T1000 (cell line): Measurements from ENCODE around the gene GSTM2.
"Not testable (repeated sequence)": the region's sequence is repeated elsewhere in the genome, so short reads cannot be mapped to it uniquely, and the experiment has no call there.

ENCODE experiments used
- DNase-seq: peaks from one replicate; lab custom pipeline; 2025; ENCODE audit warnings: mixed read lengths; lab: John Stamatoyannopoulos, UW

GSTM2 gene

DNA sequence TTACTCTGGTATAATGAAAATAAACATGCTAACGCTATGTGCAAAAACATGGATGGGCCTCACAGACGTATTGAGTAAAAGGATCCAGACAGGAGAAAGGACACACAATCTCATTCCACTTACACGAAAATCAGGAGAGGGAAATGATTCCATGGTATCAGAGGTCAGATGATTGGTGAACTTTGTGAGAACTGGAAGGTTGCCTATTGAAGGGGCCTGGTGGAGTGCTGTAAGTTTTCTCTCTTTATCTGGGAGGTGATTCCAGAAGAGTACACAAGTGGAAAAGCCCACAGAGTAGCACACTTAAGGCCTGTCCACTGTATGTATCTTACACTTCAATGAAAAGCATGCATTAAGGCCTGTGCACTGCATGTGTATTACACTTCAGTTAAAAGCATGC lies 9.6 kb downstream of the GSTM2 start:
- DNase-seq, result no peak

DNA sequence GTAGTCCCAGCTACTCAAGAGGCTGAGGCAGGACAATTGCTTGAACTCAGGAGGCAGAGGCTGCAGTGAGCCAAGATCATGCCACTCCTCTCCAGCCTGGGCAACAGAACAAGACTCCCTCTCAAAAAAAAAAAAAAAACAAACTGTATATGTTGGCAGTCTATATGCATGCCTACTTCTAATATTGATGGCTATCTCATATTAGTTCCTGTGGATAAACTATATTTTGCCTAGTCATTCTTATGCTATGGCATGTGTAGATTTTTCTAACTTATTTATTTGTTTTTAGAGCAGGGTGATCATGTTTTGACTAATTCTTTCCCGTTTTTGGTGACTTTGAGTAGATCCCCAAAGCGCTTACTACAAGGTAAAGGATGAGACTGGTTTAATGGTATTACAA lies 10.8 kb downstream of the GSTM2 start:
- not testable (repeated sequence) for DNase-seq

DNA sequence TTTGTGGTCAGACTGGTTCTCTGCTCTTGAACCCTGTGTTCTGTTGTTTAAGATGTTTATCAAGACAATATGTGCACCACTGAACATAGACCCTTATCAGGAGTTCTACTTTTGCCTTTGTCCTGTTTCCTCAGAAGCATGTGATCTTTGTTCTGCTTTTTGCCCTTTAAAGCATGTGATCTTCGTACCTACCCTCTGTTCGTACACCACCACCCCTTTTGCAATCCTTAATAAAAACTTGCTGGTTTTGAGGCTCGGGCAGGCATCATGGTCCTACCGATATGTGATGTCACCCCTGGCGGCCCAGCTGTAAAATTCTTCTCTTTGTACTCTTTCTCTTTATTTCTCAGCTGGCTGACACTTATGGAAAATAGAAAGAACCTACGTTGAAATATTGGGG lies 16.9 kb downstream of the GSTM2 start:
- DNase-seq, result not testable (repeated sequence)

DNA sequence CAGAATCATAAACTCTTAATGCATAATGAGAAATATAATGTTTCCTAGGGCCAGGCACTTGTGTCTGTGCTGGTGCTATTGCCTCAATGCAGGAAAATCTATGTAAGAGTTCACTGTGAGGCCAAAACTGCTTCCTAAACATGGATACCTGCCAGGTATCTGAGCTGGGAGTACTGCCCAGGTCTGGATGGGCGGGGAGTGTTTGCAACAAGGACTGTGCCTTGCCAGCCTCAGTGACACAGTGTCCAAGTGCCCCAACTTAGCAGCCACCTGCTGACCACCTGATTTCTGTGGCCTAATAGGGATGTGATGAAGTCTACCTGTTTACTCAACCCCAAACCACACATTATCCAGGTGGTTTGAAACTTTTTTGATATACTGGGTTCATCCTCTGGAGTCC lies 17.5 kb downstream of the GSTM2 start:
- not testable (repeated sequence) for DNase-seq

DNA sequence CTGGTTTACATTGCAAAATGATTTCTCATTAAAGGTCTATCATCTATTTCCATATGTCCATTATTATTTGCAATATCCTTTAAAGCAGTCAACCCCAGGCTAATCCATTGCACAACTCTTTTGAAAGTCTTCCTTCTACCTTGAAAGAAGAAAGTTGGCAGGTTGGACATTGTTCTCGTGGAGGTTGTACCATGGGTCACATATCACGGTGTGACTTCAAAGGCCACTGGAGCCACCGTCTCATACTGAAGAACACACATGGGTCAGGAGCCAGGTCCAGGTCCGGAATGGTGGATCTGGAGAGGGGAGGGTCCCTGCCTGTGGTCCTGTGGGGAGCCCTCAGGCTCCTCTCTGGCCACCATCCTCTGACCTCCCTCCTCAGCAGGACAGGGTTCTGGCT lies 18.0 kb downstream of the GSTM2 start:
- DNase-seq, result not testable (repeated sequence)

DNA sequence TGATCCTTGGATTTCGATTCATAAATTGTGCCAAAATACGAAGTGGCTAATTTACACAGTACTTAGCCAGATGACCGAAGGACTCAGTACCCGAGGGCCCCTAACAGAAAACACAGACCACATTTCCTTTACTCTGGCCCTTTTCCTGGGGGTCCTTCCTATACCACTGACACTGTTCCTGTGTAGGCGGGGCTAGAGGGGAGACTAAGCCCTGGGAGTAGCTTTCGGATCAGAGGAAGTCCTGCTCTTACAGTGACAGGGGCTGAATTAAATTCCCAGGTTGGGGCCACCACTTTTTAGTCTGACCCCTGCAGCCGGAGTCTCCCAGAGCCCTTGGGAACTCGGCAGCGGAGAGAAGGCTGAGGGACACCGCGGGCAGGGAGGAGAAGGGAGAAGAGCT lies 19.3 kb downstream of the GSTM2 start:
- not testable (repeated sequence) for DNase-seq

DNA sequence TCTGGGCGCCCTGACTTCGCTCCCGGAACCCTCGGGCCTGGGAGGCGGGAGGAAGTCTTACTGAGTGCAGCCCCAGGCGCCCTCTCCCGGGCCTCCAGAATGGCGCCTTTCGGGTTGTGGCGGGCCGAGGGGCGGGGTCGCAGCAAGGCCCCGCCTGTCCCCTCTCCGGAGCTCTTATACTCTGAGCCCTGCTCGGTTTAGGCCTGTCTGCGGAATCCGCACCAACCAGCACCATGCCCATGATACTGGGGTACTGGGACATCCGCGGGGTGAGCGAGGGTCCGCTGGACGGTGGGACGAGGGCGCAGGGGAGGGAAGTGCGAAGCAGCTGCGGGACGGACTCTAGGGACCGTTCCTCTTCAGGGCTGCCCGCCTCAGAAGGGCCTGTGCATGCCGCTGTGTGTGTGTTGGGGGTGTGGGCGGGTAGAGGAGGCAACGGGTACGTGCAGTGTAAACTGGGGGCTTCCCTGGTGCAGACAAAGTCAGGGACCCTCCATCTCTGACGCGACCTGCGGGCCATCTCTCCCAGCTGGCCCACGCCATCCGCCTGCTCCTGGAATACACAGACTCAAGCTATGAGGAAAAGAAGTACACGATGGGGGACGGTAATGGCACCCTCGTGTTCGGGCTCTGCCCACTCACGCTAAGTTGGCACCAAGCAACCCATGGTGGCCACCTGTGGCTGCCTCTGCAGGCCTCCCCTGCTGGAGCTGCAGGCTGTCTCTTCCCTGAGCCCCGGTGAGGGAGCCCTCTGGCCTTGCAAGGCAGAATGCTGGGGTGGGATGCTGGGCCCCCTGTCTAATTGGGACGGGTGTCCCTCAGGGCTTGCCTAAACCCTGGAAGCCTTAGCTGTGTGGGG lies 20.0 kb downstream of the GSTM2 start, which contains the start of gene GSTM1:
GSTM1 (plus strand) TSS at position 177 of the 859 bp plus-strand sequence; CDS start at position 234, 57 bp downstream.
- no peak for DNase-seq

DNA sequence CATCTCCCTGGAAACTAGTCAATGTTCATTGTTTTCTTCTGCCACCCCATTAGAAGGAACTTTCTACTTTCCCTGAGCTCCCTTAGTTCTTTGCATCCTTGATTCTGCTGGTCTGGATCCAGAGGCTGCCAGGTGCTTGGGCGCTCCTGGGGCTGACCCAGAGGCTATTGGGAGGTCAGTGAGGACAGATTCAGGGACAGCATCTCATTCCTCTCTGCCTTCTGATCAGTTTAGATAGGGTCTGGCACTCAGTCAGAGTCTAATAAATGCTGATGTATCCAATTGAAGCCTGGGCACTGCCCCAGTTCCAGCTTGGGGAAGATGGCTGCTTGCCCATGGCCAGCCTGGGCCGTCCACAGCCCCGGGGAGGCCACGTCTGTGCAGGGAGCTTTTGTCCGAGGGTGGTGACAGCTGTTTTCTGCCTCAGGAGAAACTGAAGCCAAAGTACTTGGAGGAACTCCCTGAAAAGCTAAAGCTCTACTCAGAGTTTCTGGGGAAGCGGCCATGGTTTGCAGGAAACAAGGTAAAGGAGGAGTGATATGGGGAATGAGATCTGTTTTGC lies 22.1 kb downstream of the GSTM2 start:
- no peak for DNase-seq

DNA sequence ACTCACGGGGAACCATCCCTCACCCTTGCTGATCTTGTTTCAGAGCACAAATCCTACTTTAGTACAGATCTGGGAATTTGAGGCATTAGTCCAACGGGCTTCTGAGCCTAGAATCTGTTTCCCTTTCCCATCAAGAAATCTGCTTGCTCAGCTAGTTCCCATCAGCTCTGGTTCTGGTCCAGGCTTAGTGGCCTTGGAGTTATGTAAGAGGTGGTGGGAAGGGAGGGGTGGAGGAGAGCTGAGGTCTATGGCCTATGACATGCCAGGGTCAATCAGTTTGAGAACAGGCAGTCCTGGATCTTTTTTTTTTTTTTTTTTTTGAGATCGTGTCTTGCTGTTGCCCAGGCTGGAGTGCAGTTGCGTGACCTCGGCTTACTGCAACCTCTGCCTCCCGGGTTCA lies 23.9 kb downstream of the GSTM2 start:
- no peak for DNase-seq

DNA sequence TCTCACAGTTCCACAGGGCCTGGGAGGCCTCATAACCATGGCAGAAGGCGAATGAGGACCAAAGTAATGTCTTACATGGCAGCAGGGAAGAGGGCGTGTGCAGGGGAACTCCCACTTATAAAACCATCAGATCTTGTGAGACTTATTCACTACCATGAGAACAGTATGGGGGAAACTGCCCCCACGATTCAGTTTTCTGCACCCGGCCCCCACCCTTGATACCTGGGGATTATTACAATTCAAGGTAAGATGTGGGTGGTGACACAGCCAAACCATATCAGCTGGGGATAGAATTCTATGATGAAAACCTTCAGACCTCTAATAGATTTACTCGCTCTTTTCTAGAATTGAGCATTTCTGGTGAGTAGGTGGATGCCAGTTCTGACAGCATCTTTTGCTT lies 26.5 kb downstream of the GSTM2 start:
- not testable (repeated sequence) for DNase-seq

DNA sequence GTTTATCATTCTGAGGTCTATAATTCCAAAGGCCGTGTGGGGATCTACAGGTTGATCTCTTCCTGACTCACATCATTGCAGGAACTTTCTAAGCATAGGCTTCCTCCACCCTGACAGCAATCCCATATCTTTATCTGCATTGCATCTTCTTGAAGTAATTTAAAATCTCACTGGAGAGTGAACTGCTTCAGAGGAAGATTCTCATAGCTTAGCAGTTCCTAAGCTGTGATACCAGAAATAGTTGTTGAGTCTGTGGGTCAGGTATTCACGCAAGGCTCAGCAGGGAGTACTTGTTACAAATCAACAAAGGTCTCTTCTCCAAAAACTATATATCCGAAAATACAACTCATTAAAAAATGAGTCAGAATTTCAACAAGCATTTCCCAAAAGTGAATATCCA lies 27.3 kb downstream of the GSTM2 start:
- DNase-seq, result not testable (repeated sequence)

DNA sequence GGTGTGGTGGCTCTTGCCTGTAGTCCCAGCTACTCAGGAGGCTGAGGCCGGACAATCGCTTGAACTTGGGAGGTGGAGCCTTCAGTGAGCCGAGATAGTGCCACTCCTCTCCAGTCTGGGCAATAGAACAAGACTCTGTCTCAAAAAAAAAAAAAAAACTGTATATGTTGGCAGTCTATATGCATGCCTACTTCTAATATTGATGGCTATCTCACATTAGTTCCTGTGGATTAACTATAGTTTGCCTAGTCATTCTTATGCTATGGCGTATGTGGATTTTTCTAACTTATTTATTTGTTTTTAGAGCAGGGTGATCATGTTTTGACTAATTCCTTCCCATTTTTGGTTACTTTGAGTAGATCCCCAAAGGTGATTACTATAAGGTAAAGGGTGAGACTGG lies 29.2 kb downstream of the GSTM2 start:
- no peak for DNase-seq

DNA sequence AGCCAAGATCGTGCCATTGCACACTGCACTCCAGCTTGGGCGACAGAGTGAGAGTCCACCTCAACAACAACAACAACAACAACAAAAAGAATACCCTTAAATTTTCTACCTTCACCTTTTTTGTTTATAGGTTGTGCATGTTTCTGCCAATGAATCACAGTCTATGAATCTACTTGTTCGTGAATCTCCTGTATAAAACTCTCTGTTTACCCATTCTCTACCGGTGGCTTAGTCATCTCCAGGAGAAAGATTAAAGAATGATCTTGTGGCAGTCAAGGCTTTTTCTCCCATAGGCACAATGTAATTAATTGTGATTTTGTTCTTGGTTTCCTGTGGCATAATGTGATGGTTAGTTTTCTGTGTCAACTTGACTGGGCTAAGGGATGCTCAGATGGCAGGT lies 30.0 kb downstream of the GSTM2 start:
- DNase-seq, result not testable (repeated sequence)

DNA sequence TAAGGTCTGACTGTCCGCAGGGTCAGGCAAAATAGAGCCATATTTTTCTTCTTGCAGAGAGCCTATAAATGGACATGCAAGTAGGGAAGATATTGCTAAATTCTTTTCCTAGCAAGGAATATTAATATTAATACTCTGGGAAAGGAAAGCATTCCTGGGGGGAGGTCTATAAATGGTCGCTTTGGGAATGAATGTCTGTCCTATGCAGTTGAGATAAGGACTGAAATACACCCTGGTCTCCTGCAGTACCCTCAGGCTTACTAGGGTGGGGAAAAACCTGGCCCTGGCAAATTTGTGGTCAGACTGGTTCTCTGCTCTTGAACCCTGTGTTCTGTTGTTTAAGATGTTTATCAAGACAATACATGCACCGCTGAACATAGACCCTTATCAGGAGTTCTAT lies 35.1 kb downstream of the GSTM2 start:
- DNase-seq, result not testable (repeated sequence)

DNA sequence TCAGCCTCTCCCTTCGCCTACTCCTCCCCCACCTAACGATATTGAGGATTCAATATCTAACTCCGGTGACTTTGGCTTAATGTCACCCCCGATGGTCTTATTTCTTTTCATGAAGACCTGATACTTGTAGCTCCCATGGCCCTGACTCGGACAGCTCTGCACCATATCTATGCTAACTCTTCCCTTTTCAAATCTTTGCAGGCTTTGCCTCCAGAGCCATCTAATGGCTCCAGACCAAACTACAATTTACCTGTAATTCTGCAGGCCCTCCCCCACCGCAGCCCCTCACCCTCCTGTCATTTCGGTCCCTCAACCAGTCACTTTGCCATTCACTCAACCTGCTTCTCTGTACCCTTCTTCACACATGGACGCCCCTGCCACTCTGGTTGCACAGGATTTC lies 36.3 kb downstream of the GSTM2 start:
- DNase-seq, result no peak

DNA sequence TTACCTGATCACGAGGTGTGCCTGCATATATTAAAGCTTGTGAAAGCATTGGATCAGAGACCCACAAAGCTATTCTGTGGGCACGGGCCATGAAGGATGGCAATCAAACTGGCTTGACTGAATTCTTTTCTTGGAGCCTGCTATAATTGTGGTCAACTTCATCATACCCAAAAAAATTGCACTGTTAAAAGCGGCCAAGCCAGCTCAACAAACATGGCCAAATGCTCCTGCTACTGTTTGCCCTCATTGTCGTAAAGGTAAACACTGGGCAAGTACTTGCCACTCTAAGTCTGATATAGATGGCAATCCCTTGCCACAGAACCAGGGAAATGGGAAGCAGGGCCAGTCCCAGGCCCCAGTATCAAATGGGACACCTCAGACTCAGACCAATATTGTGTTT lies 37.6 kb downstream of the GSTM2 start:
- no peak for DNase-seq

DNA sequence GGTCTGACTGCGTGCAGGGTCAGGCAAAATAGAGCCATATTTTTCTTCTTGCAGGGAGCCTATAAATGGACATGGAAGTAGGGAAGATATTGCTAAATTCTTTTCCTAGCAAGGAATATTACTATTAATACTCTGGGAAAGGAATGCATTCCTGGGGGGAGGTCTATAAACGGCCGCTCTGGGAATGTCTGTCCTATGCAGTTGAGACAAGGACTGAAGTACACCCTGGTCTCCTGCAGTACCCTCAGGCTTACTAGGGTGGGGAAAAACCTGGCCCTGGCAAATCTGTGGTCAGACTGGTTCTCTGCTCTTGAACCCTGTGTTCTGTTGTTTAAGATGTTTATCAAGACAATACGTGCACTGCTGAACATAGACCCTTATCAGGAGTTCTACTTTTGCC lies 41.1 kb downstream of the GSTM2 start:
- not testable (repeated sequence) for DNase-seq

DNA sequence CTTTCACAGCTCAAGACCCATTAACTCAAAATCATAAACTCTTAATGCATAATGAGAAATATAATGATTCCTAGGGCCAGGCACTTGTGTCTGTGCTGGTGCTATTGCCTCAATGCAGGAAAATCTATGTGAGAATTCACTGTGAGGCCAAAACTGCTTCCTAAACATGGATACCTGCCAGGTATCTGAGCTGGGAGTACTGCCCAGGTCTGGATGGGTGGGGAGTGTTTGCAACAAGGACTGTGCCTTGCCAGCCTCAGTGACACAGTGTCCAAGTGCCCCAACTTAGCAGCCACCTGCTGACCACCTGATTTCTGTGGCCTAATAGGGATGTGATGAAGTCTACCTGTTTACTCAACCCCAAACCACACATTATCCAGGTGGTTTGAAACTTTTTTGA lies 42.0 kb downstream of the GSTM2 start:
- not testable (repeated sequence) for DNase-seq

DNA sequence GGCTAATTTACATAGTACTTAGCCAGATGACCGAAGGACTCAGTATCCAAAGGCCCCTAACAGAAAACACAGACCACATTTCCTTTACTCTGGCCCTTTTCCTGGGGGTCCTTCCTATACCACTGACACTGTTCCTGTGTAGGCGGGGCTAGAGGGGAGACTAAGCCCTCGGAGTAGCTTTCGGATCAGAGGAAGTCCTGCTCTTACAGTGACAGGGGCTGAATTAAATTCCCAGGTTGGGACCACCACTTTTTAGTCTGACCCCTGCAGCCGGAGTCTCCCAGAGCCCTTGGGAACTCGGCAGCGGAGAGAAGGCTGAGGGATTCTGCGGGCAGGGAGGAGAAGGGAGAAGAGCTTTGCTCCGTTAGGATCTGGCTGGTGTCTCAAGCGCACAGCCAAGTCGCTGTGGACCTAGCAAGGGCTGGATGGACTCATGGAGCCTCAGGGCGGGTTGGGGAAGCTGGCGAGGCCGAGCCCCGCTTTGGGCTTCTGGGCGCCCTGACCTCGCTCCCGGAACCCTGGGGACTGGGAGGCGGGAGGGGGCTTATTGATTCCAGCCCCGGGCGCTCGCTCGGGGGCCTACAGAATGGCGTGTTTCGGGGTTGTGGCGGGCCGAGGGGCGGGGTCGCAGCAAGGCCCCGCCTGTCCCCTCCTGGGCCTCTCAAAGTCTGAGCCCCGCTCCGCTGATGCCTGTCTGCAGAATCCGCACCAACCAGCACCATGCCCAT lies 43.9 kb downstream of the GSTM2 start, which contains the start of gene GSTM5:
GSTM5 (plus strand) TSS at position 659 of the 728 bp plus-strand sequence; CDS start at position 721, 62 bp downstream.
- not testable (repeated sequence) for DNase-seq

DNA sequence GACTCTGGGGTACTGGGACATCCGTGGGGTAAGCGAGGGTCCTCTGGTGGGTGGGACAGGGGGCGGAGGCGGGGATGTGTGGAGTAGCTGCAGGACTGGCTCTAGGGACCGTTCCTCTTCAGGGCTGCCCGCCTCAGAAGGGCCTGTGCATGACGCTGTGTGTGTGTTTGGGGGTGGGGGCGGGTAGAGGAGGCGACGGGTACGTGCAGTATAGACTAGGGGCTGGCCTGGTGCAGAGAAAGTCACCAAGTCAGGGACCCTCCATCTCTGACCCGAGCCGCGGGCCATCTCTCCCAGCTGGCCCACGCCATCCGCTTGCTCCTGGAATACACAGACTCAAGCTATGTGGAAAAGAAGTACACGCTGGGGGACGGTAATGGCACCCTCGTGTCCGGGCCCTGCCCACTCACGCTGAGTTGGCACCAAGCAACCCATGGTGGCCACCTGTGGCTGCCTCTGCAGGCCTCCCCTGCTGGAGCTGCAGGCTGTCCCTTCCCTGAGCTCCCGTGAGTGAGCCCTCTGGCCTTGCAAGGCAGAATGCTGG lies 44.5 kb downstream of the GSTM2 start:
- DNase-seq, result no peak

DNA sequence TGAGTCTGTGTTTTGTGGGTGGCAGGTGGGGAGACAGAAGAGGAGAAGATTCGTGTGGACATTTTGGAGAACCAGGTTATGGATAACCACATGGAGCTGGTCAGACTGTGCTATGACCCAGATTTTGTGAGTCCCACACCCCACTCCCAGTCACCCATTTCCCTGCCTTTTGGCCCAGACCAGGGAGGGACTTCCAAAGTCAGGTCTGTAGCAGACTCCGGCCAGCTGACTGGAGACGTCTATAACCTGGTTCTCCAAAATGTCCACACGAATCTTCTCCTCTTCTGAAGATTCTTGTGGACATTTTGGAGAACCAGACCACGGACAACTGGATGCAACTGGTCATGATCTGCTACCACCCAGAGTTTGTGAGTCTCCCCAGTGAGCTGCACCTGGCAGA lies 45.8 kb downstream of the GSTM2 start:
- no peak for DNase-seq

DNA sequence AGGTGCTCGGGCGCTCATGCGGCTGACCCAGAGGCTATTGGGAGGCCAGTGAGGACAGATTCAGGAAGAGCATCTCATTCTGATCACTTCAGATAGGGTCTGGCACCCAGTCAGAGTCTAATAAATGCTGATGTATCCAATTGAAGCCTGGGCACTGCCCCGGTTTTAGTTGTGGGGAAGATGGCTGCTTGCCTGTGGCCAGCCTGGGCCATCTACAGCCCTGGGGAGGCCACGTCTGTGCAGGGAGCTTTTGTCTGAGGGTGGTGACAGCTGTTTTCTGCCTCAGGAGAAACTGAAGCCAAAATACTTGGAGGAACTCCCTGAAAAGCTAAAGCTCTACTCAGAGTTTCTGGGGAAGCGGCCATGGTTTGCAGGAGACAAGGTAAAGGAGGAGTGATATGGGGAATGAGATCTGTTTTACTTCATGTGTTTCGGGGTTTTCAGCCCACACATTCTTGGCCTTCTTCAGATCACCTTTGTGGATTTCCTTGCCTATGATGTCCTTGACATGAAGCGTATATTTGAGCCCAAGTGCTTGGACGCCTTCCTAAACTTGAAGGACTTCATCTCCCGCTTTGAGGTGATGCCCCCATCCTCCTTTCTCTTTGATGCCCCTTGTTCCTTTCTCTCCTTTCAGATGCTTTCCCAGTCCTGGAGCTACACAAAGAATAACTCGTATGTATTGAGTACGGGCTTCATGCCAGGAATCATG lies 47.0 kb downstream of the GSTM2 start:
- no peak for DNase-seq
